GM18505 (cell line): ENCODE measurements around the gene METRN.

ENCODE experiments used
- ATAC-seq: cut with Tn5 transposase; IDR thresholded peaks from one replicate; pipeline ENCODE4 v1.9.1; 2021; ENCODE audit not compliant: unreplicated experiment
- POLR2A ChIP-seq: IDR thresholded peaks from 4 replicates; pipeline ENCODE4 v1.6.1; 2011; ENCODE audit warnings: borderline replicate concordance; ENCODE audit not compliant: insufficient read depth, insufficient read length; ENCODE audit errors: extremely low read depth

The METRN gene

GRCh38 chr16:725041-725376 lies 10.1 kb downstream of the METRN start:
- ATAC-seq = no peak
- no peak for TF ChIP-seq POLR2A

- ATAC-seq = no peak
- no peak for TF ChIP-seq POLR2A
These were observed 10.7 kb downstream of the METRN start for GRCh38 chr16:725463-726187.

GRCh38 chr16:726188-726437 lies 11.2 kb downstream of the METRN start:
- ATAC-seq = no peak
- no peak for TF ChIP-seq POLR2A

GRCh38 chr16:726438-727290 lies 11.7 kb downstream of the METRN start, which contains the start of the genes CCDC78 and HAGHL:
Gene CCDC78 (minus strand): TSS chr16:726443. CDS start chr16:726367, 76 bp downstream.
Gene HAGHL (plus strand): TSS chr16:727106. CDS start chr16:727510, 404 bp downstream.
- ATAC-seq = no peak
- TF ChIP-seq POLR2A = peak; percentile 22

- no peak for TF ChIP-seq POLR2A
- ATAC-seq = no peak
These were observed 12.5 kb downstream of the METRN start for GRCh38 chr16:727291-727977.

- ATAC-seq = no peak
- TF ChIP-seq POLR2A = peak; percentile 17
These were observed 13.4 kb downstream of the METRN start for GRCh38 chr16:728131-728889.

GRCh38 chr16:728890-729744 lies 14.2 kb downstream of the METRN start:
- TF ChIP-seq POLR2A = no peak
- ATAC-seq = no peak

GRCh38 chr16:729768-730665 lies 15.1 kb downstream of the METRN start:
- TF ChIP-seq POLR2A = no peak

GRCh38 chr16:730666-731509 lies 16.0 kb downstream of the METRN start:
- ATAC-seq = no peak
- no peak for TF ChIP-seq POLR2A

More at GRCh38 chr16:729768-730665, 15.1 kb downstream of the METRN start:
- ATAC-seq = no peak

GRCh38 chr16:732332-732731 lies 17.4 kb downstream of the METRN start:
- TF ChIP-seq POLR2A = no peak
- ATAC-seq = no peak

- TF ChIP-seq POLR2A = no peak
- no peak for ATAC-seq
These were observed 18.0 kb downstream of the METRN start for GRCh38 chr16:732936-733335.
